ENCODE measurements around the gene FAM162A. TPM values are rescaled to one million over a fixed set of nuclear protein-coding genes. Genes with fewer than 3 reads are reported as not detected.

FAM162A gene
- total RNA-seq, 1 experiment from 2014 or later, result 38.0 TPM

- H3K4me3 Mint-ChIP-seq (ENCODE audit: low read depth, unreplicated experiment), result no peak overlapping the region
- peaks cover 40% of the 10 kb centered on the region for H3K36me3 Mint-ChIP-seq (ENCODE audit: insufficient read depth, unreplicated experiment)
- no peaks in the 10 kb centered on the region for H3K4me1 Mint-ChIP-seq (ENCODE audit: low read depth, unreplicated experiment)
- no peak for TF ChIP-seq CTCF (IDR thresholded peaks at IDR 0.05; ENCODE audit: unreplicated experiment)
- no peaks in the 10 kb centered on the region for H3K27me3 Mint-ChIP-seq (ENCODE audit: unreplicated experiment)
- no peak for DNase-seq
- H3K27ac Mint-ChIP-seq (ENCODE audit: unreplicated experiment), result no peak overlapping the region
- intact Hi-C loops (cut with micrococcal nuclease; ENCODE audit: unreplicated experiment), result no loop called here
- H3K9me3 Mint-ChIP-seq (ENCODE audit: low read depth, unreplicated experiment), result no peaks in the 10 kb centered on the region
- BruUV-seq (replicated peaks), result no TSS peak
- CTCF ChIA-PET, result no interaction called here
These were observed 67.4 kb downstream of the FAM162A start for GRCh38 chr3:122451371-122451770.

- Mint-ChIP-seq H3K4me3 (ENCODE audit: low read depth, unreplicated experiment) (no peak overlapping the region), H3K9me3 (ENCODE audit: low read depth, unreplicated experiment) (no peaks in the 10 kb centered on the region), H3K27ac (ENCODE audit: unreplicated experiment) (no peak overlapping the region), H3K27me3 (ENCODE audit: unreplicated experiment) (no peaks in the 10 kb centered on the region), H3K4me1 (ENCODE audit: low read depth, unreplicated experiment) (no peaks in the 10 kb centered on the region), H3K36me3 (ENCODE audit: insufficient read depth, unreplicated experiment) (peaks cover 33% of the 10 kb centered on the region)
- intact Hi-C loops (cut with micrococcal nuclease; ENCODE audit: unreplicated experiment), result loop anchor here (5.0 kb wide), 1 partner anchor 221 kb away; no protein-coding TSS in a partner anchor
- BruUV-seq (replicated peaks), result no TSS peak
- TF ChIP-seq CTCF (IDR thresholded peaks at IDR 0.05; ENCODE audit: unreplicated experiment), result no peak
- DNase-seq, result no peak
- CTCF ChIA-PET, result no interaction called here
These were observed 72.1 kb downstream of the FAM162A start for GRCh38 chr3:122456074-122456473.

GRCh38 chr3:122457706-122458105 lies 73.7 kb downstream of the FAM162A start:
- BruUV-seq (replicated peaks), result no TSS peak
- intact Hi-C loops (cut with micrococcal nuclease; ENCODE audit: unreplicated experiment), result loop anchor here (5.0 kb wide), 1 partner anchor 220 kb away; no protein-coding TSS in a partner anchor
- H3K4me1 Mint-ChIP-seq (ENCODE audit: low read depth, unreplicated experiment), result no peaks in the 10 kb centered on the region
- no peaks in the 10 kb centered on the region for H3K9me3 Mint-ChIP-seq (ENCODE audit: low read depth, unreplicated experiment)
- CTCF ChIA-PET, result no interaction called here
- no peak overlapping the region for H3K4me3 Mint-ChIP-seq (ENCODE audit: low read depth, unreplicated experiment)
- TF ChIP-seq CTCF (IDR thresholded peaks at IDR 0.05; ENCODE audit: unreplicated experiment), result no peak
- peaks cover 39% of the 10 kb centered on the region for H3K36me3 Mint-ChIP-seq (ENCODE audit: insufficient read depth, unreplicated experiment)
- DNase-seq, result no peak
- H3K27ac Mint-ChIP-seq (ENCODE audit: unreplicated experiment), result no peak overlapping the region
- H3K27me3 Mint-ChIP-seq (ENCODE audit: unreplicated experiment), result no peaks in the 10 kb centered on the region

GRCh38 chr3:122458992-122459391 lies 75.0 kb downstream of the FAM162A start:
- H3K4me3 Mint-ChIP-seq (ENCODE audit: low read depth, unreplicated experiment), result no peak overlapping the region
- intact Hi-C loops (cut with micrococcal nuclease; ENCODE audit: unreplicated experiment), result loop anchor here (5.0 kb wide), 1 partner anchor 218 kb away; no protein-coding TSS in a partner anchor
- no peaks in the 10 kb centered on the region for H3K27me3 Mint-ChIP-seq (ENCODE audit: unreplicated experiment)
- no TSS peak for BruUV-seq (replicated peaks)
- peaks cover 35% of the 10 kb centered on the region for H3K36me3 Mint-ChIP-seq (ENCODE audit: insufficient read depth, unreplicated experiment)
- DNase-seq, result no peak
- no peak overlapping the region for H3K27ac Mint-ChIP-seq (ENCODE audit: unreplicated experiment)
- no peaks in the 10 kb centered on the region for H3K4me1 Mint-ChIP-seq (ENCODE audit: low read depth, unreplicated experiment)
- TF ChIP-seq CTCF (IDR thresholded peaks at IDR 0.05; ENCODE audit: unreplicated experiment), result no peak
- no peaks in the 10 kb centered on the region for H3K9me3 Mint-ChIP-seq (ENCODE audit: low read depth, unreplicated experiment)
- CTCF ChIA-PET, result no interaction called here
